Astrocyte (in vitro differentiated cells and primary cell): ENCODE results near the gene MICAL3. TPM values are rescaled to one million over a fixed set of nuclear protein-coding genes. Genes with fewer than 3 reads are reported as not detected.

Experiments used
- DNase-seq: peaks from one replicate; pipeline ENCODE4 v3.0.0-alpha.2; 2010; ENCODE audit warnings: low read depth
- FAIRE-seq: peaks from 2 replicates; lab custom pipeline; 2011; peaks lifted over from hg19 to GRCh38; lab: Jason Lieb, UNC
- H2AFZ ChIP-seq: 2 replicates; pipeline ENCODE4 v1.6.0; 2012; ENCODE audit warnings: low read depth, low read length, inconsistent platforms
- H3K27ac ChIP-seq: 2 replicates; pipeline ENCODE4 v1.5.1; 2011; ENCODE audit warnings: low read depth, low read length, inconsistent platforms
- H3K27me3 ChIP-seq: 2 replicates; pipeline ENCODE4 v1.6.0; 2011; ENCODE audit warnings: low read length, inconsistent platforms; ENCODE audit not compliant: insufficient read depth
- H3K36me3 ChIP-seq: 2 replicates; pipeline ENCODE4 v1.5.1; 2011; ENCODE audit warnings: low read length, inconsistent platforms; ENCODE audit not compliant: insufficient read depth
- H3K4me1 ChIP-seq: 2 replicates; pipeline ENCODE4 v1.5.1; 2011; ENCODE audit warnings: low read length, inconsistent platforms; ENCODE audit not compliant: insufficient read depth
- H3K4me2 ChIP-seq: 2 replicates; pipeline ENCODE4 v1.6.0; 2012; ENCODE audit warnings: low read length, inconsistent platforms
- H3K4me3 ChIP-seq: 2 replicates; pipeline ENCODE4 v1.5.1; 2011; ENCODE audit warnings: low read depth, mild to moderate bottlenecking, low read length, inconsistent platforms; ENCODE audit not compliant: insufficient read depth
- H3K79me2 ChIP-seq: 2 replicates; pipeline ENCODE4 v1.6.0; 2012; ENCODE audit warnings: mild to moderate bottlenecking, low read length, inconsistent platforms; ENCODE audit not compliant: insufficient read depth
- H3K9ac ChIP-seq: 2 replicates; pipeline ENCODE4 v1.6.0; 2012; ENCODE audit warnings: mild to moderate bottlenecking, low read length, inconsistent platforms
- H3K9me3 ChIP-seq: 2 replicates; pipeline ENCODE4 v1.5.1; 2012; ENCODE audit warnings: low read depth, mild to moderate bottlenecking, low read length, inconsistent platforms; ENCODE audit not compliant: insufficient read depth
- H4K20me1 ChIP-seq: 2 replicates; pipeline ENCODE4 v1.6.0; 2012; ENCODE audit warnings: low read length, inconsistent platforms; ENCODE audit not compliant: insufficient read depth
- H3K27ac Mint-ChIP-seq: one replicate; pipeline ENCODE4 v1.8.0; 2021; ENCODE audit warnings: mild to moderate bottlenecking, mixed read lengths; ENCODE audit not compliant: unreplicated experiment
- H3K27me3 Mint-ChIP-seq: one replicate; pipeline ENCODE4 v1.8.0; 2021; ENCODE audit warnings: low read depth, mixed read lengths; ENCODE audit not compliant: unreplicated experiment
- H3K36me3 Mint-ChIP-seq: one replicate; pipeline ENCODE4 v1.8.0; 2021; ENCODE audit warnings: low read depth, mixed read lengths; ENCODE audit not compliant: unreplicated experiment
- H3K4me1 Mint-ChIP-seq: one replicate; pipeline ENCODE4 v1.8.0; 2021; ENCODE audit warnings: low read depth, mixed read lengths; ENCODE audit not compliant: unreplicated experiment
- H3K4me3 Mint-ChIP-seq: one replicate; pipeline ENCODE4 v1.8.0; 2021; ENCODE audit warnings: mild to moderate bottlenecking, moderate library complexity, mixed read lengths; ENCODE audit not compliant: unreplicated experiment
- H3K9me3 Mint-ChIP-seq: one replicate; pipeline ENCODE4 v1.8.0; 2021; ENCODE audit warnings: mild to moderate bottlenecking, mixed read lengths; ENCODE audit not compliant: unreplicated experiment
- CTCF ChIP-seq: IDR thresholded peaks from 2 replicates; pipeline ENCODE4 v1.5.1; 2011; ENCODE audit warnings: low read depth, mild to moderate bottlenecking, inconsistent platforms, low read length, moderate library complexity; ENCODE audit not compliant: insufficient read depth
- EZH2 ChIP-seq: IDR thresholded peaks from 2 replicates; pipeline ENCODE4 v1.6.1; 2012; ENCODE audit warnings: mild to moderate bottlenecking, low read length, inconsistent platforms; ENCODE audit not compliant: insufficient read depth
- total RNA-seq: library from RNA; stranded (reverse); gene quantifications from 2 replicates; pipeline ENCODE4 v1.2.1, GENCODE V29; 2021

MICAL3 gene
- total RNA-seq, 1 donor from 2014 or later: 113 TPM

- Mint-ChIP-seq H3K27me3 (peaks cover 2% of the 10 kb centered on the region), H3K36me3 (peaks cover 4% of the 10 kb centered on the region), H3K4me3 (no peak overlapping the region), H3K27ac (no peak overlapping the region), H3K4me1 (peaks cover 20% of the 10 kb centered on the region), H3K9me3 (peaks cover 2% of the 10 kb centered on the region)
- DNase-seq (no peak), FAIRE-seq (no peak)
- Histone ChIP-seq H3K4me3 (no peak overlapping the region), H3K9me3 (no peaks in the 10 kb centered on the region), H4K20me1 (no peaks in the 10 kb centered on the region), H3K27me3 (no peaks in the 10 kb centered on the region), H3K36me3 (no peaks in the 10 kb centered on the region), H3K9ac (no peak overlapping the region), H3K79me2 (no peaks in the 10 kb centered on the region), H2AFZ (no peak overlapping the region), H3K4me2 (no peak overlapping the region), H3K27ac (no peak overlapping the region), H3K4me1 (no peaks in the 10 kb centered on the region)
- TF ChIP-seq EZH2: no peak
- no peak for TF ChIP-seq CTCF
Observed at GRCh38 chr22:18013947-18014346, 10.4 kb downstream of the MICAL3 start.

- Mint-ChIP-seq H3K9me3 (no peaks in the 10 kb centered on the region), H3K4me1 (peaks cover 20% of the 10 kb centered on the region), H3K27me3 (peaks cover 2% of the 10 kb centered on the region), H3K4me3 (no peak overlapping the region), H3K27ac (no peak overlapping the region), H3K36me3 (peaks cover 4% of the 10 kb centered on the region)
- H2AFZ ChIP-seq: no peak overlapping the region
- H4K20me1 ChIP-seq: no peaks in the 10 kb centered on the region
- no peak overlapping the region for H3K9ac ChIP-seq
- no peaks in the 10 kb centered on the region for H3K9me3 ChIP-seq
- TF ChIP-seq EZH2: no peak
- no peak for TF ChIP-seq CTCF
- H3K36me3 ChIP-seq: no peaks in the 10 kb centered on the region
- no peak overlapping the region for H3K4me3 ChIP-seq
- H3K79me2 ChIP-seq: no peaks in the 10 kb centered on the region
- no peaks in the 10 kb centered on the region for H3K4me1 ChIP-seq
- H3K27me3 ChIP-seq: no peaks in the 10 kb centered on the region
- FAIRE-seq: no peak
- no peak overlapping the region for H3K4me2 ChIP-seq
- H3K27ac ChIP-seq: no peak overlapping the region
- DNase-seq: no peak
Observed at GRCh38 chr22:18013436-18013835, 10.9 kb downstream of the MICAL3 start.

GRCh38 chr22:18012531-18012930 lies 11.8 kb downstream of the MICAL3 start:
- Histone ChIP-seq H3K4me3 (no peak overlapping the region), H3K4me1 (no peaks in the 10 kb centered on the region), H3K27ac (no peak overlapping the region), H4K20me1 (no peaks in the 10 kb centered on the region), H3K4me2 (no peak overlapping the region), H3K36me3 (no peaks in the 10 kb centered on the region), H3K27me3 (no peaks in the 10 kb centered on the region), H3K9me3 (no peaks in the 10 kb centered on the region), H3K9ac (no peak overlapping the region), H3K79me2 (no peaks in the 10 kb centered on the region), H2AFZ (no peak overlapping the region)
- no peak for FAIRE-seq
- peaks cover 2% of the 10 kb centered on the region for H3K27me3 Mint-ChIP-seq
- H3K4me1 Mint-ChIP-seq: peaks cover 20% of the 10 kb centered on the region
- peaks cover 4% of the 10 kb centered on the region for H3K36me3 Mint-ChIP-seq
- no peak for TF ChIP-seq CTCF
- no peak for TF ChIP-seq EZH2
- peak; percentile 56 for DNase-seq
- H3K9me3 Mint-ChIP-seq: no peaks in the 10 kb centered on the region
- no peak overlapping the region for H3K27ac Mint-ChIP-seq
- H3K4me3 Mint-ChIP-seq: no peak overlapping the region
